Vagina (tissue), 2 donors: ENCODE data around the gene GP1BB. TPM values are rescaled to one million over a fixed set of nuclear protein-coding genes. Genes with fewer than 3 reads are reported as not detected.

Source experiments
- DNase-seq, 2 donors: peaks; one replicate each; pipeline ENCODE4 v3.0.0-alpha.2; 2017; ENCODE audit errors: extremely low spot score in 2 of 2
- H3K27ac ChIP-seq: fragments of 200-600 bp; sonication (generic); one replicate; pipeline ENCODE4 v1.5.1; 2019
- H3K27me3 ChIP-seq: fragments of 200-600 bp; sonication (generic); one replicate; pipeline ENCODE4 v1.5.1; 2019
- H3K36me3 ChIP-seq, 2 donors: fragments of 200-600 bp; sonication (generic); one replicate each; pipeline ENCODE4 v1.5.1; 2017 to 2019
- H3K4me1 ChIP-seq: fragments of 200-600 bp; sonication (generic); one replicate; pipeline ENCODE4 v1.5.1; 2019
- H3K4me3 ChIP-seq, 2 donors: fragments of 200-600 bp; sonication (generic); 1 replicate in 1 of 2; 2 replicates in 1 of 2; pipeline ENCODE4 v1.5.1; 2016 to 2019
- H3K9me3 ChIP-seq: fragments of 200-600 bp; sonication (generic); one replicate; pipeline ENCODE4 v1.5.1; 2019
- POLR2A ChIP-seq, 2 donors: fragments of 450-650 bp; IDR thresholded peaks; one replicate each; pipeline ENCODE4 v1.6.1; 2017; ENCODE audit warnings: antibody characterized with exemption in 2 of 2, mild to moderate bottlenecking in 2 of 2, moderate library complexity in 2 of 2
- POLR2AphosphoS5 ChIP-seq, 2 donors: sonication (generic); formaldehyde crosslinking; IDR thresholded peaks; one replicate each; pipeline ENCODE4 v1.9.0; 2017; ENCODE audit warnings: antibody characterized with exemption in 2 of 2, mild to moderate bottlenecking in 2 of 2, low read depth in 1 of 2; ENCODE audit not compliant: insufficient read depth in 1 of 2
- intact Hi-C: fragments of 100-400 bp; cut with DNase I; formaldehyde crosslinking; loops from one replicate; pipeline ENCODE4 v1.15.1; 2023
- total RNA-seq: library from RNA; depleted of rRNA; stranded (reverse); fragments of >200 nt; gene quantifications from one replicate; pipeline ENCODE4 v1.2.3, GENCODE V29; 2016
- TF ChIP-seq, protein P1 (sequence below), 3 experiments: fragments of 450-650 bp in 2 of 3; fragments of 200-600 bp in 1 of 3; sonication (generic) in 1 of 3; IDR thresholded peaks; one replicate each; pipeline ENCODE4 v1.5.1; 2017 to 2019; ENCODE audit warnings: antibody characterized with exemption in 3 of 3, mild to moderate bottlenecking in 2 of 3, moderate library complexity in 2 of 3

The GP1BB gene
- total RNA-seq, 1 donor from 2014 or later: 14.5 TPM

DNA sequence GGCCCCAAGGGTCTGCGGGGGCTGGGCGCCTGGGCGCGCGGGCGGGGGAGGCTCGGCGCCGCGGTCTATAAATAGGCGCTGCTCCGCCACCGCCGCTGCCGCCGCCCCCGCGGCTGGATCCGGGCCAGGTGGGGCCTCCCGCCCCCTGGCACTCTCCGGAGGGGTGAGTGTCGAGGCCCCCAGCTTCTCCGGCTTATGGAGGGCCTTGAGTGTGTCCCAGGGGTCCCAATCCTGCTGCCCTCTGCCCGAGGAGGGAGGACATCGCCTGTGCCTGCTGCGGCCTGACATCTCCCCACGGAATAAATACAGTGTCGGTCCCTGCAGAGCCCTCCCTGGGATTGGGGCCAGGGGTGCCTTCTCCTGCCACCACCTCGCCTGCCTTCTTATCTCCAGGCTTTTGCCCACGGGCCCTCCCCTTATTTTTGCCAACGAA, 4.3 kb upstream of the GP1BB start:
- Histone ChIP-seq H3K27ac (peak overlapping the region; percentile 85), H3K36me3 (peaks cover 0 to 32% of the 10 kb centered on the region in 2 donors), H3K4me3 (peak overlapping the region; percentile 56 to 71), H3K4me1 (peaks cover 62% of the 10 kb centered on the region), H3K9me3 (no peaks in the 10 kb centered on the region), H3K27me3 (no peaks in the 10 kb centered on the region)
- no peak for DNase-seq
- intact Hi-C loops: loop anchor here (5.0 kb wide), 1 partner anchor 37 kb away; no protein-coding TSS in a partner anchor
- TF ChIP-seq POLR2AphosphoS5 (IDR thresholded peaks at IDR 0.05; ENCODE audit: insufficient read depth in 1 of 2, low read depth in 1 of 2): no peak
- TF ChIP-seq, protein P1, sequence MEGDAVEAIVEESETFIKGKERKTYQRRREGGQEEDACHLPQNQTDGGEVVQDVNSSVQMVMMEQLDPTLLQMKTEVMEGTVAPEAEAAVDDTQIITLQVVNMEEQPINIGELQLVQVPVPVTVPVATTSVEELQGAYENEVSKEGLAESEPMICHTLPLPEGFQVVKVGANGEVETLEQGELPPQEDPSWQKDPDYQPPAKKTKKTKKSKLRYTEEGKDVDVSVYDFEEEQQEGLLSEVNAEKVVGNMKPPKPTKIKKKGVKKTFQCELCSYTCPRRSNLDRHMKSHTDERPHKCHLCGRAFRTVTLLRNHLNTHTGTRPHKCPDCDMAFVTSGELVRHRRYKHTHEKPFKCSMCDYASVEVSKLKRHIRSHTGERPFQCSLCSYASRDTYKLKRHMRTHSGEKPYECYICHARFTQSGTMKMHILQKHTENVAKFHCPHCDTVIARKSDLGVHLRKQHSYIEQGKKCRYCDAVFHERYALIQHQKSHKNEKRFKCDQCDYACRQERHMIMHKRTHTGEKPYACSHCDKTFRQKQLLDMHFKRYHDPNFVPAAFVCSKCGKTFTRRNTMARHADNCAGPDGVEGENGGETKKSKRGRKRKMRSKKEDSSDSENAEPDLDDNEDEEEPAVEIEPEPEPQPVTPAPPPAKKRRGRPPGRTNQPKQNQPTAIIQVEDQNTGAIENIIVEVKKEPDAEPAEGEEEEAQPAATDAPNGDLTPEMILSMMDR (IDR thresholded peaks at IDR 0.05): no peak
- TF ChIP-seq POLR2A (IDR thresholded peaks at IDR 0.05): no peak

DNA sequence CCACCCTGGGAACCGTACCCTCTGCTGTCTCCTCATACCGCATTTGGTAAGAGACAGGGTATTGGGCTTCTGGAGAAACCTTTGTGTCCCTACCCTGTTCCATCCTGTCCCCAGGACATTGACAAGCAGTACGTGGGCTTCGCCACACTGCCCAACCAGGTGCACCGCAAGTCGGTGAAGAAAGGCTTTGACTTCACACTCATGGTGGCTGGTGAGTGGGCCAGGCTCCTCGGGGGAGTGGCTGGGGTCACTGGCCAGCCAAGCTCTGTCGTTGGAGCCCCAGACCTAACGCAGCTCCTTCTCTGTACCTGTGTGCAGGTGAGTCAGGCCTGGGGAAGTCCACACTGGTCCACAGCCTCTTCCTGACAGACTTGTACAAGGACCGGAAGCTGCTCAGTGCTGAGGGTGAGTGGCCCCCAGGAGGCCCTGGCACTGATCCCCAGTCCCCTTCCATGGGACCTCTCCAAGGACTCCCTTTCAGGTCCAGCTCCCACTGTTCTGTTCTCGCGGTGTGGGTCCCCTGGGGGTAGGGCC, 3.8 kb upstream of the GP1BB start:
- Histone ChIP-seq H3K36me3 (peaks cover 0 to 32% of the 10 kb centered on the region in 2 donors), H3K4me1 (peaks cover 61% of the 10 kb centered on the region), H3K27ac (peak overlapping the region; percentile 85), H3K9me3 (no peaks in the 10 kb centered on the region), H3K4me3 (peak overlapping the region; percentile 56 to 71), H3K27me3 (no peaks in the 10 kb centered on the region)
- intact Hi-C loops: loop anchor here (5.0 kb wide), 1 partner anchor 37 kb away; no protein-coding TSS in a partner anchor
- no peak for DNase-seq
- no peak for TF ChIP-seq POLR2A (IDR thresholded peaks at IDR 0.05)
- TF ChIP-seq POLR2AphosphoS5 (IDR thresholded peaks at IDR 0.05; ENCODE audit: insufficient read depth in 1 of 2, low read depth in 1 of 2): no peak
- TF ChIP-seq, protein P1 (IDR thresholded peaks at IDR 0.05): no peak

DNA sequence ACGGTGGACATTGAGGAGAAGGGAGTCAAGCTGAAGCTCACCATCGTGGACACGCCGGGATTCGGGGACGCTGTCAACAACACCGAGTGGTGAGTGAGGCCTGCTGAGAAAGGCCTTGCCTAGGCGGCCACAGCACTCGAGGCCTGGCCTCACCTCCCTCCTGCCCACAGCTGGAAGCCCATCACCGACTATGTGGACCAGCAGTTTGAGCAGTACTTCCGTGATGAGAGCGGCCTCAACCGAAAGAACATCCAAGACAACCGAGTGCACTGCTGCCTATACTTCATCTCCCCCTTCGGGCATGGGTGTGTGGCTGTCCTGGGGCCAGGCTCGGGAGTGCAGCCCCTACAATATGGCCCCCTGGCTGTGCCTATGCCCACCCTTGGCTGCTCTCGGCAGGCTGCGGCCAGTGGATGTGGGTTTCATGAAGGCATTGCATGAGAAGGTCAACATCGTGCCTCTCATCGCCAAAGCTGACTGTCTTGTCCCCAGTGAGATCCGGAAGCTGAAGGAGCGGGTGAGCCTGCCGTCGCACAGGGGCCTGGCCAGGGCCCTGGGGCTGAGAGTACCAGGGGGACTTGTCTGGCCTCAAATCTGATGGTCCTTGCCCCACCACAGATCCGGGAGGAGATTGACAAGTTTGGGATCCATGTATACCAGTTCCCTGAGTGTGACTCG, 3.0 kb upstream of the GP1BB start:
- no peak for TF ChIP-seq POLR2AphosphoS5 (IDR thresholded peaks at IDR 0.05; ENCODE audit: insufficient read depth in 1 of 2, low read depth in 1 of 2)
- no peak for TF ChIP-seq POLR2A (IDR thresholded peaks at IDR 0.05)
- TF ChIP-seq, protein P1 (IDR thresholded peaks at IDR 0.05): no peak
- DNase-seq: no peak
- Histone ChIP-seq H3K36me3 (peaks cover 0 to 32% of the 10 kb centered on the region in 2 donors), H3K4me1 (peaks cover 54% of the 10 kb centered on the region), H3K4me3 (no peak overlapping the region), H3K27me3 (no peaks in the 10 kb centered on the region), H3K27ac (no peak overlapping the region), H3K9me3 (no peaks in the 10 kb centered on the region)
- intact Hi-C loops: no loop called here

DNA sequence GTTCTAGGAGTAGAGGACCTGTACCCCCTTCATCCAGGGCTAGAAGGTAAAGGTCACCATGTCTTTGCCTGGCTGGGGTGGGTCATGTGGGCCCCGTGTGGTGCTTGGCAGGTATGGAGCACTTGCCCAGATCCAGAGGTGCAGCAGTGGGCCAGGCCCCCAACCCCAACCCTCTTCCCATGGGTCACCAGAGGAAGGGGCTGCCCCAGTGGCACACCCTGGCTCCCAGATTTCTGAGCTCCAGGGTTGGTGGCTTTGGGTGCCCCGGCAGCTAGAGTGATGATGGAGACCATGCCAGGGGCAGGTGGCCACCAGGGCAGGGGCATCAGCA, 2.4 kb upstream of the GP1BB start:
- intact Hi-C loops: no loop called here
- Histone ChIP-seq H3K27me3 (no peaks in the 10 kb centered on the region), H3K4me1 (peaks cover 47% of the 10 kb centered on the region), H3K9me3 (no peaks in the 10 kb centered on the region), H3K27ac (no peak overlapping the region), H3K36me3 (peaks cover 0 to 32% of the 10 kb centered on the region in 2 donors), H3K4me3 (no peak overlapping the region)
- no peak for DNase-seq
- no peak for TF ChIP-seq POLR2AphosphoS5 (IDR thresholded peaks at IDR 0.05; ENCODE audit: insufficient read depth in 1 of 2, low read depth in 1 of 2)
- TF ChIP-seq, protein P1 (IDR thresholded peaks at IDR 0.05): no peak
- no peak for TF ChIP-seq POLR2A (IDR thresholded peaks at IDR 0.05)
